ENCODE measurements around the gene BASP1.
A peak's percentile ranks its signal among the peaks of the same experiment; 100 is the strongest.
"Not testable (repeated sequence)": the region's sequence is repeated elsewhere in the genome, so short reads cannot be mapped to it uniquely, and the experiment has no call there.

Gene BASP1

DNA sequence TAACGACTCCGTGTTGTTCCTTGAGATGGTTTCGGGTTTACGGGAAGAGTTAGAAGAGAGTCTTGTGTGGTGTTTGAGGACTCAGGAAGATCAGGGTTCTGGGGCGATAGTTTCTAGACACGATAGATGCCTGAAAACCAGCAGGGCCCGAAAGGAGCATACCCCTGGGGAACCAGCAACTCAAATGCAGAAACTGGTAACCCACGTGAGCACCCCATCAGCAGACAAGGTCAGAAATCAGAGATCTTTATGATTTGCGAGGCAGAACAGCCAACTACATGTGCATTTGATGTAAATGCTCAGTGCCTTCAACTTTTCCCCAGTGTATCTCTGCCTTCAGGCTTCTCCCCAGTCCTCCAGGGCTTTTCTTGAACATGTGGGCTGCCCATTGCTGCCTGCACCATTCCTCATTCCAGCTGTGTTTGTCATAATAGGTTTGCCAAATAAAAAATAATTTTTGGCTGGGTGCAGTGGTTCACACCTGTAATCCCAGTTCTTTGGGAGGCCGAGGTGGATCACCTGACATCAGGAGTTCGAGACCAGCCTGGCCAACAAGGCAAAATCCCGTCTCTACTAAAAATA, 75.1 kb downstream of the BASP1 start:
- DNase-seq, result no peak

DNA sequence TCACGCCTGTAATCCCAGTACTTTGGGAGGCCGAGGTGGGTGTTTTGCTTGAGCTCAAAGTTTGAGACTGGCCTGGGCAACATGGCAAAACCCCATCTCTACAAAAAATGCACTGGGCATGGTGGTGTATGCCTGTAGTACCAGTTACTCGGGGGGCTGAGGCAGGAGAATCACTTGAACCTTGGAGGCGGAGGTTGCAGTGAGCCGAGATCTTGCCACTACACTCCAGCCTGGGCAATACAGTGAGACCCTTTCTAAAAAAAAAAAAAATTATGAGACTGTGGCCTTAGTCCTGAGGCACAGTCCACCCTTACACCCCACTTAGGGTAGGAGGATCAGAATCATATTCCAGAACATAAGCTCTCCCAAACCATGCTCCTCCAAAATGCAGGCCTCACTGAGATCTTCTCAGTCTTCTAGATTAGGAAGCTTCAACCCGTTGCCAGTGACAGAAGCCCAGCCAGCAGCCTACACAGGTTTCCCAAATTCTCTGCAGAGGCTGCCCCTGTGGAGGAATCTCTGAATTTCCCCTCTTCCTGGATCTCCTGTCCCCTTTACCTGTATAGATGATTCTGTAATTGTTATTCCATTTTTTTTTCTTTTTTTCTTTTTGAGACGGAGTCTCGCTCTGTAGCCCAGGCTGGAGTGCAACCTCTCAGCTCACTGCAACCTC, 77.3 kb downstream of the BASP1 start:
- DNase-seq, result no peak

DNA sequence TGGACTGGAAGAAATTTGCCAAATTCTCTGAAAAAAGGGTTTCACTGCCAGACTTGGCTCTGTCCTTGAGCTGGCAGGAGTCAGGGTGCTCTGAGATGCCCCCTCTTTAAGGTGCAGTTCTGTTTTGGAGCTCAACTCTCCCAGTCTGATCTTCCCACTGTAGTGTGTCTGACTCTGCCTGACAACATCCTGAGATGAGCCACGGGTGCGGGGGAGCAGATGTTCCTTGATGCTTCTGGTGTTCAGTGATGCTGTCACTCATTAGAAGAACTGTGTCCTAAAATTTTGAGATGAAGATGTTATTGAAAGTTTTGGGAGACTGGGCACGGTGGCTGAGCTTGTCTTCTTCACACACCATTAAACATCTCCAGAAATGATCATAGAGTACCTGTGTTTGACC, 78.2 kb downstream of the BASP1 start:
- no peak for DNase-seq

DNA sequence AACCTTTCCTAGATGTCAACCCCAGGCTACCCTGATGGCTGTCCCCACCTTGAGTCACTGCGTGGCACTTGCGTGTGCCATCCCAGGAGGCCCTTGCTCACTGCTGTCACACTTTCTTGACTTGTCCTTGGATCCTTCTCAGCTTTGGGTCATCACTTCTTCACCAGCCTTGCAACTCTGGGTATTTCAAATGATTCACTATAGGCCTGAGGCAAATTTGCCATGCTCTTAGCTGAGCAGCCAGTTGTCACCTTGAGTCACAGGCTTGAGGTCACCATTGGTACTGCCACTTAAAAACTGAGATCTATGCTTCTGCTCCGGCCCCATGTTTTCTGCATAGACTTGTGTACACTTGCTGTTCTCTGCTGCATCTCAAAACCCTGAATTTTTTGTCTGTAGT, 84.7 kb downstream of the BASP1 start:
- DNase-seq, result no peak

DNA sequence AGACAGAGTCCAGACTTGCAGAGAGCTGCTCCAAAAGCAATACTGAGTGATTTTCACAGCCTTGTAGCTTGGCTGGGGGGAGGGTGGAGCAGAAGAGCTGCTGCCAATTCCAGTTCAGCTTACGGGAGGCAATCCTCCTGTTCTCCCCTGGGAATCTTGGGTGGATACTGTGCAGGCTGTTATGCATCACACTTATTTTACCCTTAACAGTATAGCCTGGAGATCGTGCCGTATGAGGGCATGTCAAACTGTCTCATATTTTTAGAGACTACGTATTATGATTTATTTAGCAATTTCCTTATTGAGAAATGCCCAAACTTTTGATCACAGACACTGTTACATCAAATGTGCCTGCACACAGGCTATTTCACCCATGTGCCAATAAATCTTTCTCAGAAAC, 85.2 kb downstream of the BASP1 start:
- DNase-seq, result no peak

DNA sequence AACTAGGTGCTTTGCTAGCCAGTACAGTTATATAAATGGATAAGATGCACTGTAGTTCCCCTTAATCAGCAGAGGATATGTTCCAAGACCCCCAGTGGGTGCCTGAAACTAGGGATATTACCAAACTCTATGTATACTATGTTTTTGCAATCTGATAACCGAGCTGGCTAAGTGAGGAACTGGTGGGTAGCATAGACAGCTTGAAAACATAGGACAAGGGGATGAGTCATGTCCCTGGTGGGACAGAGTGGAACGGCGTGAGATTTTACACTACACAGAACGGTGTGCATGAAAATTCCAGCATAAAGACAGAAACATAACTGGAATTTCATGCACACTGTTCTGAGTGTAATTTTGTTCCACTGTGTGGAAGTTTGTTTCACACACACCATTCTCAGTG, 86.9 kb downstream of the BASP1 start:
- no peak for DNase-seq

DNA sequence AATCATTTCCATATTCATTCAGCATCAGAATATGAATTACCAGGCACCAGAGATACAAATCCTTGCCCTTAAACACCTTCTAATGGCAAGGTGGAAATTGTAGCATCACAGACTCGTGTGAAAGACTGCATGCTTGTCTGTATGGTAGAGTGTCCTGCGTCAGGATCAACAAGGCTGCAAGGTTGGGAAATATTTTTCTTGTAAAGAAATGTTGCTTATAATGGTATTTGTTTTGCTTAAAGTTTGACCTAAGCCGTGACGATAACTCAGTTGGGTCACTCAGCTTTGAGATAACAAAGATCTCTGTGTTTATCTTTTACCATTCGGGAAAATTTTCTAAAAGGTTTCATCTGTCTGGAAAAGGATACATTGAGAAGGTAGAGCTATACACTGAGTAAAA, 87.6 kb downstream of the BASP1 start:
- no peak for DNase-seq

DNA sequence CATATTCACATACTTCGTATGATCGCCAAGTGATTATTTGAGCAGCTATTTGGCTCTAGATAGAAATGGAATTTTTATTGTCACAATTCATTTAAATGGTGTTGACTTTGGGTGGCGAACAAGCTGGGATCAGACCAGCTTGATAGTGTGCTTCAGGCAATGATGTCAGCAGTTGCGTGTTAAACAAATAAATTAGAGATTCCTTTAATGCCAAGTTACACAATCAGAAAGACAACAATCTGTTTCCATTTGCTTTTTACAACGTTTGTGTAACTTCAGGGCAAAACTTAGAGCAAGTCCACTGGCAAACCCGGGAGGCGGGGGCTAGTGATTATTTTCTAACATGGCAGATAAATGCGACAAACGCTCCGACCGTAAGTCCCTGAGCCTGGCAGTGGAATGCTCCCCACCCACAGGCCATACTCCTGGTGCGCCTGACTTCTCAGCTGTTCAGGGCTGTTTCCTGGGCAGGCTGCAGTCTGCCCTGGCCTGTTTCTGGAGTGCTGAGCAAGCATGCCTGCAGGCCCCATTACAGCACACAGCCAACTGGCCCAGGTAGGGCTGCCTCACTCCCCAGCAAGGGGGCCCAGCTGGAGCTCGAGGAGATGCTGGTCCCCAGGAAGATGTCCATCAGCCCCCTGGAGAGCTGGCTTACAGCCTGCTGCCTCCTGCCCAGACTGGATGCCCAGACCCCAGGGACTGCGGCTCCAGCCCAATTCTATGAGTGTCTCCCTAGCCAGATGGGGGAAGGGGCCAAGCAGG, 88.7 kb downstream of the BASP1 start:
- DNase-seq, result no peak

DNA sequence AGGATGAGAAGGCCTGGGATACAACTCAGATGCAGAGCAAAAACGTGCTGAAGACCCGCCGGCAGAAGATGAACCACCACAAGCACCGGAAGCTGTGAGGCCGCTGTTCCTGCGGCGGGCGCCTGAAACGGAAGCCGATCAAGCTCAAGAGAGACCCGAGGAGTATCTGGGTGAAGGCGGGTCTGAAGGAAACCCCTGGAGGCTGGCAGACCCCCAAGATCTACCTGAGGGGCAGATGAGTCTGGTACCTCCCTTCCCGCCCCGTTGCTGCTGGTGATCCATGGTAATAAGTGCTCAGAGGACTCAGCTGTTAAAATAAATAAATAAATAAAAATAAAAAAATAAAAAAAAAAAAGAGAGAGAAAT, 89.3 kb downstream of the BASP1 start:
- DNase-seq, result no peak

DNA sequence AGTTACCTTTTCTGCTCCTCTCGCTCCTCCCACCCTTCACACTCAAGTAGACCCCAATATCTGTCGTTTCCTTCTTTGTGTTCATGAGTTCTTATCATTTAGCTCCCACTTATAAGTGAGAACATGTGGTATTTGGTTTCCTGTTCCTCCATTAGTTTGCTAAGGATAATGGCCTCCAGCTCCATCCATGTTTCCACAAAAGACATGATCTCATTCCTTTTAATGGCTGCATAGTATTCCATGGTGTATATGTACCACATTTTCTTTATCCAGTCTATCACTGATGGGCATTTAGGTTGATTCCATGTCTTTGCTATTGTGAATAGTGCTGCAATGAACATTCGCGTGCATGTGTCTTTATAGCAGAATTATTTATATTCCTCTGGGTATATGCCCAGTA, 90.0 kb downstream of the BASP1 start:
- DNase-seq, result not testable (repeated sequence)

DNA sequence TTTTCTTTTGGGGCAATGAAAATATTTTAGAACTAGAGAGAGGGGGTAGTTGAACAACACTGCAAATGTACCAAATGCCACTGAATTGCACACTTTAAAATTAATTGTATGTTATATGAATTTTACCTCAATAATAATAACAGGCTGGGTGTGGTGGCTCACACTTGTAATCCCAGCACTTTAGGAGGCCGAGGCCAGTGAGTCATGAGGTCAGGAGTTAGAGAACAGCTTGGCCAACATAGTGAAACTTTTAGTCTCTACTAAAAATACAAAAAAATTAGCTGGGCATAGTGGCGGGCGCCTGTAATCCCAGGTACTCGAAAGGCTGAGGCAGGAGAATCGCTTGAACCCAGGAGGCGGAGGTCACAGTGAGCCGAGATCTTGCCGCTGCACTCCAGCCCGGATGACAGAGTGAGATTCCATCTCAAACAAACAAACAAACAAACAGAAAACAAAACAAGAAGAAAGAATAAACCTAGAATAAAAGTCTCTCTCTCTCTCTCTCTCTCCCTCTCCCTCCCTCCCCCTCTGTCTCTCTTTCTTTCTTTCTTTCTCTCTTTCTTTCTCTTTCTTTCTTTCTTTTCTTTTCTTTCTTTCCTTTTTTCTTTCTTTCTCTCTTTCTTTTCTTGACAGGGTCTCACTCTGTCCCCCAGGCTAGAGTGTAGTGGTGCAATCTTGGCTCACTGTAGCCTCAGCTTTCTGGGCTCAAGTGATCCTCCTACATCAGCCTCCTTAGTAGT, 91.1 kb downstream of the BASP1 start:
- DNase-seq, result no peak

DNA sequence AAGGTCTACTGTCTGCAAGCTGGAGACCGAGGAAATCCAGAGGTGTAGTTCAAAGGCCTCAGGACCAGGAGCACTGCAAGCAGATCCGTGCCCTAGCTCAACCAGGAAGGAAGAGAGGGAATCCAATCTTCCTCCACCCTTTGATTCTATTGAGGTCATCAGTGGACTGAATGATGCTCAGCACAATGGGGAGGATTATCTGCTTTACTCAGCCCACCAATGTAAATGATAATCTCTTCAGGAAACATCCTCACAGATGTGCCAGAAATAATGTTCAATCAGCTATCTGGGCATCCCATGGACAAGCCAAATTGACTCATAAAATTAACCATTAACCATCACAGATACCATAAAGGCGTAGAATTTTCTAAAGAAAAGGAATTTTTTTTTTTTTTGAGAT, 92.0 kb downstream of the BASP1 start:
- DNase-seq, result no peak

DNA sequence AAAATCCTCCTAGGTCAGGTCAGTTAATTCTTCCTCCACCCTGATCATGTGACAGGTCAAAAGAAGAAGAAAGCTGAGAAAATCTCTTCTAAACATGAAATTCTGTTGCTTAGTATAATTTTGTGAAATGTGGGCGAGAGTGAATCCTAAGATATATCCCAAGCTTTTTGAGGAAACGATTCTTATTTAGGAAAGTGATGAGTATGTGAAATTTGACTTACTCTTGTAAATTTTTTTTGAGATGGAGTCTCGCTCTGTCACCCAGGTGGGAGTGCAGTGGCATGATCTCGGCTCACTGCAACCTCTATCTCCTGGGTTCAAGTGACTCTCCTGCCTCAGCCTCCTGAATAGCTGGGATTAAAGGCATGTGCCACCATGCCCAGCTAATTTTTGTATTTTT, 93.1 kb downstream of the BASP1 start:
- DNase-seq, result not testable (repeated sequence)

DNA sequence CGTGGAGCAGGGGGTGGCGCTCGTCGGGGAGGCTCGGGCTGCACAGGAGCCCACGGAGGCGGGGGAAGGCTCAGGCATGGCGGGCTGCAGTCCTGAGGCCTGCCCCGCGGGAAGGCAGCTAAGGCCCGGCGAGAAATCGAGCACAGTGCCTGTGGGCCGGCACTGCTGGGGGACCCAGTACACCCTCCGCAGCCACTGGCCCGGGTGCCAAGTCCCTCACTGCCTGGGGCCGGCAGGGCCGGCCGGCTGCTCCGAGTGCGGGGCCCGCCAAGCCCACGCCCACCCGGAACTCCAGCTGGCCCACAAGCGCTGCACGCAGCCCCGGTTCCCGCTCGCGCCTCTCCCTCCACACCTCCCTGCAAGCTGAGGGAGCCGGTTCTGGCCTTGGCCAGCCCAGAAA, 94.4 kb downstream of the BASP1 start:
- DNase-seq, result not testable (repeated sequence)

DNA sequence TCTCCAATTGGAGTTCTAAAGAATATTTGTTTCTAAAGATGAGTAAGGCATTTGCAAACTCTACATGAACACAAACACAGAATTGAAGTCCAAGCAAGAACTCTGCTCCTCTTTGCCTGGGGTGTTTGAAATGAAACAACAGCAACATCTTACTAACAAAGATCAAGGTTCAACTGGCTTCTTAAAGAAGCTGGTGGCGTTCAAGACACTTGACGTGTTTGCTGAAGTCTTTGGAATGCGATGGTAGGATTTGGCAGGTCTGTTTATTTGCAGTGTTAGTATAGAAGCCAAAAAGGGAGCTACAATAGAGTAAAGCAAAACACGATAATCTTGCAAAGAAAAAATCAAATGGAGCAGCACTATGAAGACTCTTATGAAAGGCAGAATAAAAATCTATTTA, 94.9 kb downstream of the BASP1 start:
- no peak for DNase-seq

DNA sequence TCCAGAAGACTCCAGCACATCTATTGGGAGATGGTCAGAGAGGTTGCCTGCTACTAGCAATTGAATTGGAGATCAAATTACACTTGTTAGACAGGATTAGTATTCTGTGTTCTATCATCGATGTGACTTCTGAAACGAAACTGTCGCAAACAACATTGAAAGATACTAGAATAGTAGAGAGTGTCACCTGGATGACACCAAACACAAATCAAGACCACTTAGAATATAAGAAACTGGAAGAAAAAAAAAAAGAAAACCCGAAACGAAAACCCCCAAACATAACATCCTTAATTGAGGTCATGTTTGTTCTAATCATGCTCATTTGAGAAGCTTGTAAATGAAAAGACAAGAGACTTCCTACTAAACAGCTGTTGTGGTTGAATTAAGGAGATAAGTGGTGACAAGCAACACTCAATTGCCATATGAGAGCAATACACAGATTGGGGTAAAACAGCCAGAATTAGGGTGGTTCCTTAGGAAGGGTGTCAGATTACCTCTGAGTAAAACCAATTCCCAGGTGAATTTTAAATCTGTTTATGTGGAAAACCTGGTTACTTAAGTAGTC, 97.6 kb downstream of the BASP1 start:
- no peak for DNase-seq

DNA sequence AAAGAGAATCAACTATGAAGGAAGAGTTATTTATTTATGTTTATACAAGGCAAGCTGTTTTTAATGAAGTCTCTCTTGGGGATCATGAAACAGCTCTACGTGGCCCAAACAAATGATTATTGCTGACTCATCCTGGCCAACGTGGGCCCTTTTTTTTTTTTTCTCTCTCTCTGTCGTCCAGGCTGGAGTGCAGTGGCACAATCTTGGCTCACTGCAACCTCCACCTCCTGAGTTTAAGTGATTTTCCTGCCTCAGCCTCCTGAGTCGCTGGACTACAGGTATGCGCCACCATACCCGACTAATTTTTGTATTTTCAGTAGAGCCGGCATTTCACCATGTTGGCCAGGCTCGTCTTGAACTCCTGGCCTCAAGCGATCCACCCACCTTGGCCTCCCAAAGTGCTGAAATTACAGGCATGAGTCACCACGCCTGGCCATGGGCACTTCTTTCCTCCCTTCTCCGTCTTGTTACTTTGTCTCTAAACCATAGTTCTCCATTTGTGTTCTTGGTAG, 98.3 kb downstream of the BASP1 start:
- DNase-seq, result no peak

DNA sequence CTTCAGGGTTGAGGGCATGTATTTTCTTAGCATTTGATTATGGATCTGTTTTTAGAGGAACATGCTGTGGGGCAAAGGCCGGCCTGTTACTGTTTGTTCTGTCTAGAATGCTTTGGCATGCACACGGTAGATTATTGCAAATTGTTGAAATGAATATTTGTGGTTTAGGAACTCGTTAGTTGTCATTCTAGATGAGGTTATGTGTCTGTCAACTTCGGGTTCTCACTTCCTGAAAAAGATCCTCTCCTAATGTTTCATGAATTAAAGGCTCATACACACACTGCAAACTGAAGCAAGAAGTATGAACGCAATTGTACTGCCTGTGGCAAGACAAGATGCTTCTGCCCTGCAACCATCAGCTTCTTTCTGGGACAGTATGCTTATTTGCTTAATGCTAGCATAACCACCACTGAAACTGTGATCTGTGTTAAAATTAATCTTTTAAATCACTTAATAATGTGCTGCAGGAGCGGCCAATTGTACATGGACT, 99.6 kb downstream of the BASP1 start:
- peak; percentile 47 for DNase-seq

DNA sequence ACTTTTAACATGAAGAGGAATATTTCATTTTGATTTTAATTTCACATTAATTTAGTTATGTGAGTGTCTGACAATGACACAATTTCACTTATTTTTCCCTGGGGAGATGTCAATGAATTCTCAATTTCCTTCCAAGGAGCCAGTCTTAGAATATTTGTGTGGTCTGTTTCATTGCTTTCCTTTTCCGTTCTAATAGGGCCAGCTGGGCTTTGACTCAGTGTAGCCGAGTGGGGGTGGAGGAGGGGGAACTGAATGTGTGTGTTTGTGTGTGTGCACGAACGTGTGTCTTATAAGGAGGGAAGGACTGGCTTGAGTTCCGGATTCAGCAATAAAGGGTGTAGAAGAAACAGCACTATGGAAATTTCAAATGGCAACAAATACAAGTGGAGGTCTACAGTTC, 100.0 kb downstream of the BASP1 start:
- DNase-seq, result no peak

DNA sequence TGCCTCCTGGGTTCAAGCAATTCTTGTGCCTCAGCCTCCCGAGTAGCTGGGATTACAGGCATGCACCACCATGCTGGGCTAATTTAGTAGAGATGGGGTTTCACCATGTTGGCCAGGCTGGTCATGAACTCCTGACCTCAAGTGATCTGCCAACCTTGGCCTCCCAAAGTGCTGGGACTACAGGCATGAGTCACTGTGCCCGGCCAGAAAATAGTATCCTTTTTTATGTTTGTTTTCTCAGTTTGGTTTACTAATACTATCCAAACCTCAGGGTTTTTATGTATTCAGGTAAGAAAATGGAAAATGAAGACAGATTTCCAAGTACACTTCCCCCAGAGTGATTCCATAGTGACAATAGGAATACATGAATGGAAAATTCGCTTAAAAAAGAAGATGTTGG, 101.7 kb downstream of the BASP1 start:
- not testable (repeated sequence) for DNase-seq

DNA sequence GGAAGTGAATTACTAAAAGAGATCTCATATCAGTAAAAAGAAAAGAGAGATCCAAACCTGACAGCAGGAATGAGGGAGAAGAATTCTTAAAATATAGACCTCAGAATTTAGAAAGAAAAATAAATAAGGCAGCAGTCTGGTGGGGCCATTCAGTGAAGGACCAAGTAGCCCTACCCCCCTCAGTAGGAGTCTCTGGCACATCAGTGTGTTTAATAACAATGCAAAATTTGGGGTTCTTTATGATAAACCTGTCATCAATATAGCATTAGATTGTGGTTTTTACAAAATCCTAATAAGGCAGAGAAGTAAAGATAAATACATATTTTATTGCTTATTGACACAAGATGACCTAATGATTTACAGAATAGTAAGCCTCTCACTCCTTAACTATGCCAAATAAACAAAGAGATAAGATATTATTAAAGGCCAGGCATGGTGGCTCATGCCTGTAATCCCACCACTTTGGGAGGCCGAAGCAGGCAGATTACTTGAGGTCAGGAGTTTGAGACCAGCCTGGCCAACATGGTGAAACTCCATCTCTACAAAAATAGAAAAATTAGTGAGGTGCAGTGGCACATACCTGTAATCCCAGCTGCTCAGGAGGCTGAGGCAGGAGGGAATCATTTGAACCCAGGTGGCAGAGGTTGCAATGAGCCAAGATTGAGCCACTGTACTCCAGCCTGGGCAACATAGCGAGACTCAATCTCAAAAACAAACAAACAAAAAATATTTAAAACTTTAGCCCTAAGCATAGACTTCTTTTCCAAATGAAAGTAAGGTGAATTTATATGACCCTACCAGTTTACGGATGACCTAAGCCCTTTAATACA, 108.6 kb downstream of the BASP1 start:
- no peak for DNase-seq
